HAP-1 (cell line): Measurements from ENCODE around the gene DRD1.
A peak's percentile ranks its signal among the peaks of the same experiment; 100 is the strongest.

Experiments
- DNase-seq, 2 experiments: peaks; one replicate each; pipeline ENCODE4 v3.0.0-alpha.2; 2016 to 2020; ENCODE audit warnings: low spot score in 2 of 2
- H3K27me3 ChIP-seq: fragments of 250-450 bp; sonication (Bioruptor Pico); 2 replicates; pipeline ENCODE4 v1.5.1; 2020; ENCODE audit warnings: low read depth, mild to moderate bottlenecking, moderate library complexity
- H3K36me3 ChIP-seq: fragments of 250-450 bp; sonication (Bioruptor Pico); replicated peaks from 2 replicates; pipeline ENCODE4 v1.5.1; 2020; ENCODE audit warnings: mild to moderate bottlenecking
- H3K4me1 ChIP-seq: fragments of 250-450 bp; sonication (Bioruptor Pico); 2 replicates; pipeline ENCODE4 v1.5.1; 2020; ENCODE audit warnings: mild to moderate bottlenecking
- H3K4me3 ChIP-seq: fragments of 250-450 bp; sonication (Bioruptor Pico); 2 replicates; pipeline ENCODE4 v1.5.1; 2020; ENCODE audit warnings: mild to moderate bottlenecking, moderate library complexity
- H3K9me3 ChIP-seq: fragments of 250-450 bp; sonication (Bioruptor Pico); 2 replicates; pipeline ENCODE4 v1.5.1; 2020; ENCODE audit warnings: mild to moderate bottlenecking, moderate library complexity
- in situ Hi-C: fragments of 300-500 bp; cut with MboI; formaldehyde crosslinking; loops from 3 replicates; pipeline ENCODE4 v1.14.3; 2020; ENCODE audit warnings: low sequenced_read_pairs, inconsistent platforms, mixed read lengths

DRD1 gene

DNA sequence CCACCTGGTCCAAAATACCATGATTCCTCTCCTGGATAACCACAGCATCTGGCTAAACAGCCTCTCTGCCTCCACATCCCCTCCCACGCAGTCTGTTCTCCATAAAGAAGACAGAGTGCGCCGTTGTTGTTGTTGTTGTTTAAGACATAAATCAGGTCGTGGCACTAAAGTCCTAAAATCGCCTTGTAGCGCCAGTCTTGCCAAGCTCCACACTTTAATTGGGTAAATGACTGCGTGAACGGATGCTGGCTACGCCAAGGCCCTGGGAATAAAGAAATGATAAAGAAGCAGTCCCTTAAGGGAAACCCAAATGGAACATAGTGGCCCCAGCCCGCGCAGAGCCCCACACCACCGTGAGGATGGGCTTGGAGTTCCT, 34.0 kb upstream of the DRD1 start:
- H3K9me3 ChIP-seq = no peaks in the 10 kb centered on the region
- in situ Hi-C loops = no loop called here
- DNase-seq = no peak

DNA sequence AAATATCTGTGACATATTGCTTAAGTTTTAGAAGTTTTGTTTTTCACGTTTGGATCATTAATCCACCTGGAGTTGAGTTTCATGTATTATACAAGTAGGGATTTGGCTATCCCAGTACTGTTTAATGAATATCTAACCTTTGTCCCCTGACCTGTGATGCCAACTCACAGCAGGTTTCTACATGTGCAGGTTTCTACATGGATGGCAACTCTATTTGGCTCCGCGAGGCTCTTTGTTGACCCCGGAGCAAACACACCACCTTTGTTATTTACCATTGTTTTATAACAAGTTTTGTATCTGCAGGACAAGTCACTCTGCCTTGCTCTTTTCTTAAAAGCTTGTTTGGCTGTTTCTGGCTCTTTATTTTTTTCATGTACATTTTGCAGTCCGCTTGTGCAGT, 33.5 kb upstream of the DRD1 start:
- H3K27me3 ChIP-seq = peaks cover 4% of the 10 kb centered on the region

More for the DNA sequence above, 34.0 kb upstream of the DRD1 start:
- Histone ChIP-seq H3K27me3 (peaks cover 4% of the 10 kb centered on the region), H3K36me3 (peaks cover 33% of the 10 kb centered on the region), H3K4me3 (peak overlapping the region; percentile 78), H3K4me1 (peaks cover 9% of the 10 kb centered on the region)

DNA sequence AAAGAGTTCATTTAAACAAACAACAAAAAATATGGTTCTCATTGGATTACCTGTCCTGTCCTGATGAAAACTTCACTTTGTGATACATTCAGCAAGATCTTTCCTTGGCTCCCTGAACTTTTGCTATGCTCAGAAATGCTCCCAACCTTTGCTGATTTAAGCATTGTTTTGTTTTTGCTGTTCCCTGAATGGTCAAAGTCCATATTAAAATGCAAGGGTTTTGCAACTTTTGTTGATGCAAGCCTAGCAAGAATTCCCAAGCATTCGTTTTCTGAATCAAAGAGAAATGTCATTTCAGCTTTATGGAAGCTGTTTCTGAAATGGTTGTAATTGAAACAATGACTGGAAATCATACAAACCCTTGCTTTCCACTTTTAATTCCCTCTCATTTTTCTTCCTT, 31.3 kb upstream of the DRD1 start:
- Histone ChIP-seq H3K4me1 (peaks cover 15% of the 10 kb centered on the region), H3K27me3 (peaks cover 4% of the 10 kb centered on the region), H3K4me3 (no peak overlapping the region), H3K9me3 (no peaks in the 10 kb centered on the region), H3K36me3 (peaks cover 9% of the 10 kb centered on the region; the same call in 1 of the 2 replicates)
- no peak for DNase-seq
- in situ Hi-C loops = no loop called here

More for the DNA sequence above, 33.5 kb upstream of the DRD1 start:
- Histone ChIP-seq H3K4me3 (no peak overlapping the region), H3K9me3 (no peaks in the 10 kb centered on the region), H3K36me3 (peaks cover 30% of the 10 kb centered on the region), H3K4me1 (peaks cover 9% of the 10 kb centered on the region)
- in situ Hi-C loops = no loop called here
- no peak for DNase-seq

DNA sequence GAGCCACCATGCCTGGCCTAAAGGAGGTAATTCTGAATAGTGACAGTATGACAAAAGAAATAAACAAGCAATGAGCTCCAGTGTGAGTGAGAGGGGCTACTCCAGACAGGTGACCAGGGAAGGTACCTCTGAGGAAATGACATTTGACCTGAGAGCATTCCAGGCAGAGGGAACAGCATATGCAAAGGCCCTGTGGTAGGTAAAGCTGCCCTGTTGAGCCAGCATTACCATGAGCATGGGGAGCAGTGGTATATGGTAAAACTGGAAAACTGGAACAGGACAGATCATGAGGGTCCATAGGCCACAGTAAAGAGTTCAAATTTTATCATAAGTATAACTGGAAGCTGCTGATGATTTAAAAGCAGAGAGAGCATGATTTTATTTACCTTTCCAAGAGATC, 28.4 kb upstream of the DRD1 start:
- no peaks in the 10 kb centered on the region for H3K9me3 ChIP-seq
- in situ Hi-C loops = no loop called here
- H3K36me3 ChIP-seq = no peaks in the 10 kb centered on the region
- H3K4me1 ChIP-seq = peaks cover 8% of the 10 kb centered on the region
- H3K4me3 ChIP-seq = no peak overlapping the region
- no peak for DNase-seq
- H3K27me3 ChIP-seq = peaks cover 7% of the 10 kb centered on the region

DNA sequence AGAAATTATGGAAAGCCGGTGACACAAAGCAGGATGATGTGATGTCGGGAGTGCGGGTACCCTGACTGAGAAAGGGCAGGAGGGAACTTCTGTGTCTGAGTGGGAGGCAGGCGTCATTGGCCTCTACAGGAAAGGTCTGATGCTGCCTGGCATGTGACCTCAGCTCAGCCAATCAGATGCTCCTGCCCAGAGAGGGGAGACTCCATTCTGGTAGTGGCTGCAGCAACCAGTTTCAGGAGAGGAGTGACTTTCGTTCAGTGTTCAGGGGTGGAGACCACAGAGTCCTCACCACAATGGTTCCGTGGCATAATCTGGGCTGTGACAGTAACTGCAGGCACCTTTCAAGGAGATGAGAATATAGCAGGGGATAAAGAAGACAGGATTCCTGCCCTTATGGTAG, 27.6 kb upstream of the DRD1 start:
- Histone ChIP-seq H3K36me3 (no peaks in the 10 kb centered on the region), H3K4me1 (peaks cover 8% of the 10 kb centered on the region), H3K27me3 (peaks cover 13% of the 10 kb centered on the region), H3K9me3 (no peaks in the 10 kb centered on the region), H3K4me3 (no peak overlapping the region)
- peak in 1 of 2 experiments; percentile 20 for DNase-seq
- in situ Hi-C loops = no loop called here

DNA sequence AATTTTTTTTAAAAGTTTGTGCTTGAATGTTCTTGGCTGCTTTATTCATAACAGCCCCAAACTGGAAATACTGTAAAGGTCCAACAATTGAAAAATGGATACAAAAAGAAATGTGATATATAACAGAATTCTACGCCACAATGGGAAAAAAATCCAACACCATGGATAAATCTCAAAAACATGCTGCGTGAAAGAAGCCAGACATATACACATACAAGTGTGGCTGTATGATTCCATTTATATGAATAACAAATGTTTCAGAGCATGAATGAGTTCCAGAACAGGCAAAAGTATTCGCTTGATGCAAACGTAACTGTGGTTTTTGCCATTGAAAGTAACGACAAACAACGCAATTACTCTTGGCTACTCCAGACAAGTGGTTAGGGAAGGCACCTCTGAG, 27.2 kb upstream of the DRD1 start:
- no peaks in the 10 kb centered on the region for H3K36me3 ChIP-seq
- DNase-seq = no peak
- peaks cover 11% of the 10 kb centered on the region for H3K27me3 ChIP-seq
- no peak overlapping the region for H3K4me3 ChIP-seq
- H3K9me3 ChIP-seq = no peaks in the 10 kb centered on the region
- in situ Hi-C loops = no loop called here
- peaks cover 8% of the 10 kb centered on the region for H3K4me1 ChIP-seq

DNA sequence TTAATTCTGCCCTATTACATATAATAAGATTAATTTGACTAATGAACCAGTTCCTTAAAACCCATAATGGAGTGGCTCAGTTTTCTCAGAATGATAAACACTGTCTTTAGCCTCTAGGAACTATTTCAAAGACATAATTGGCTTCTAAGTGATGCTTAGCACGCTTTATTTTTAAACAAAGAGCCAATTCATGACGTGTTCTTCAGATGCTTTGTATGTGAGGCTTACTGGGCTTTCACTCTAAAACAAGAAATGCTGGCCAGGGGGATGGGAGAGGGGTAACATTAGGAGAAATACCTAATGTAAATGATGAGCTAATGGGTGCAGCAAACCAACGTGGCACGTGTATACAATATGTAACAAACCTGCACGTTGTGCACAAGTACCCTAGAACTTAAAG, 26.8 kb upstream of the DRD1 start:
- Histone ChIP-seq H3K27me3 (peaks cover 11% of the 10 kb centered on the region), H3K4me1 (peaks cover 8% of the 10 kb centered on the region), H3K36me3 (no peaks in the 10 kb centered on the region), H3K4me3 (no peak overlapping the region), H3K9me3 (no peaks in the 10 kb centered on the region)
- in situ Hi-C loops = no loop called here
- peak in 1 of 2 experiments; percentile 11 for DNase-seq

DNA sequence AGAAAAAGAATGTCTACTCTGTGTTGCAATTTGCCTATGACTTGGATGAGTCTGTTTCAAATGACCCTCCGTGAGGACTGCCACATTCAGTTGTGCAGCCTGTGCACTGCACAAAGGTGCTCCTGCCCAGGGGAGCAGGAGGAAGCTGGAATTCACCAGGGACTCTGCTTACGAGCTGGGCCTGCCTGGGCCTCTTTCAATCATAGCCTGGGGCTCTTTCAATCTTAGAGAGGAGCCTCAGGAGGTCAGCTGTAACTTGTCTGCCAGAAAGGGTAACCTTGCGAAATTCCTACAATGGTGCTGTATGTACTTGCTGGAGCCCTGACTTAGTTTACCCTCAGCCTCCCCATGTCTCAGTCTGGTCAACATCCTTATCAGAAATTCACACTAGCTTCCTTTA, 25.9 kb upstream of the DRD1 start:
- Histone ChIP-seq H3K27me3 (peaks cover 11% of the 10 kb centered on the region), H3K4me3 (no peak overlapping the region)

DNA sequence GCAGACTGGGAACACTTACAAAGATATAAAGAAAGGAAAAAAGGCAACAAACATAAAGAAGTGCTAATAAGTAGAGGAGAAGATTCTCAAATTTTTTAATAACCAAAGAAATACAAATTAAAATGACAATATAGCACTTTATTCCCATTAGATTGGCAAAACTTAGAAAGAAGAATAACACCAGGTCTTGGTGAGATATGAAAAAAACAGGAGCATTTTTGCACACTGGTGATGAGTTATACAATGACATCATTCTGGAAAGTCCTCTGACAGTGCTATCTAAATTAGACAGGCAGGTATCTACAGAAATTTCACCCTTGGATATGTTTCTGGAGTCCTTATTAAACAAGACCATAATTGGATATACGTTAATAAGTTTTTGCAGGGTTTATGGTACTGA, 24.9 kb upstream of the DRD1 start:
- peaks cover 8% of the 10 kb centered on the region for H3K4me1 ChIP-seq
- no peak overlapping the region for H3K4me3 ChIP-seq
- in situ Hi-C loops = no loop called here
- no peaks in the 10 kb centered on the region for H3K9me3 ChIP-seq
- H3K36me3 ChIP-seq = no peaks in the 10 kb centered on the region
- DNase-seq = no peak
- peaks cover 11% of the 10 kb centered on the region; the same call in 1 of the 2 replicates for H3K27me3 ChIP-seq

More for the DNA sequence above, 25.9 kb upstream of the DRD1 start:
- in situ Hi-C loops = no loop called here
- peaks cover 8% of the 10 kb centered on the region for H3K4me1 ChIP-seq
- DNase-seq = no peak
- no peaks in the 10 kb centered on the region for H3K36me3 ChIP-seq
- H3K9me3 ChIP-seq = no peaks in the 10 kb centered on the region

DNA sequence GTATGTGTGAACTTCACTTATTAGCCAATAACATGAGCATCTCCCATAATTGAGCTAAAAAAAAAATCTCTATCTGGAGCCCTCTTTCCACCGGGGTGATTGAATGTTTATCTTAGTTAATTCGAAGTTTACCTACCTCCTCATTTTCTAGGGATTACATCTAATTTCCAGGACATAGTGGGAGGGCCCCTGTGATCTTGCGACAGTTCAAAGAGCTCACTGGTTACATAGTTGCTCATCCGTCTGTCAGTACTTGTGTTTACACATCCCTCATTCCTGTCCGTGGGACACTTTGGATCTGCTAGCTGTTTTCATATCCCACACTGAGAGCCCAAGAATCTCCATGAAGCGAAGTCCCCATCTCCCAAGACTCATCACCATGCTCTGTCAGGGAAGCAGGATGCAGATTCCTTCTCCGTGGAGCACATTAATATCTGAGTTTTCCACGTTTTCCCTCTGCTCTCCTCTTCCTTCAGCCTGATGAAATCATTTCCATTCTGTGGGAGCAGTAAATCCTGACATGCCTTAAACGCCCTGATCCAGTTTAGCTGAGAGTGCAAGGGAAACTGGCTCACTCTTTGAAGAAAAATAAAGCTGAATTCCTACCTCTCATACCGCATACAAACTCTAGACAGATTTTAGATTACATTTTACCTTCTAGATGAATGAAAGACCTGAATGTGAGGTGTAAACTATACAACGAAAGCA, 24.2 kb upstream of the DRD1 start:
- in situ Hi-C loops = no loop called here
- no peak for DNase-seq

DNA sequence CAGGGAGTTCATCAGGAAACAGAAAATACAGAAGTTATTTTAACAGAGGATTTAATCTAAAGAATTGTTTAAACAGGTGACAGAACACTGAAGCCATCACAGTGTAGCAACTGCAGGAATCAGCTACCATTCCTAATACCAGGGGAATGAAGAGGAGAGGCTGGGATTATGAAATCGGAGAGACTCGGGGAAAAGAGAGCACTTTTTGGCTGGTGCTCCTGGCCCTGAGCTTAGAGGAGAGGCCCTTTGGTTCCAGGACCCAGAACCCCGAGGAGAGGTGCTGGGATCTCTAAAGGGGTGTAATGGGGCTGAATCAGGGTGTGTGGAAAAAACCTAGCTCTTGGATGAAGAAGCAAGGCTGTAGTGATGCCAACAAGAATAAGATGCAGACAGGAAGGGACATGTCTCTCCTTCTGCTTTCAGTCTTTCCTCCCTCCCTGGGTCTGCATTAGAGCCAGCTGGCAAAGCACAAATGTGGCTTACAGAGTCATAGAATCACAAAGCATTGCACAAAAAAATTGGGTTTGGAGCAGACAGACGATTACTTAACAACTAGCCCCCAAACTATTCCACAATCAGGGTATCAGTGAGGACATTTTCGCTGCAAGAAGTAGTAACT, 22.8 kb upstream of the DRD1 start:
- in situ Hi-C loops = no loop called here
- Histone ChIP-seq H3K4me1 (peaks cover 8% of the 10 kb centered on the region), H3K4me3 (no peak overlapping the region), H3K9me3 (no peaks in the 10 kb centered on the region), H3K36me3 (no peaks in the 10 kb centered on the region), H3K27me3 (peaks cover 16% of the 10 kb centered on the region)
- DNase-seq = no peak

More for the DNA sequence above, 24.2 kb upstream of the DRD1 start:
- H3K4me1 ChIP-seq = peaks cover 8% of the 10 kb centered on the region
- H3K4me3 ChIP-seq = no peak overlapping the region
- peaks cover 14% of the 10 kb centered on the region for H3K27me3 ChIP-seq
- H3K9me3 ChIP-seq = no peaks in the 10 kb centered on the region
- no peaks in the 10 kb centered on the region for H3K36me3 ChIP-seq

DNA sequence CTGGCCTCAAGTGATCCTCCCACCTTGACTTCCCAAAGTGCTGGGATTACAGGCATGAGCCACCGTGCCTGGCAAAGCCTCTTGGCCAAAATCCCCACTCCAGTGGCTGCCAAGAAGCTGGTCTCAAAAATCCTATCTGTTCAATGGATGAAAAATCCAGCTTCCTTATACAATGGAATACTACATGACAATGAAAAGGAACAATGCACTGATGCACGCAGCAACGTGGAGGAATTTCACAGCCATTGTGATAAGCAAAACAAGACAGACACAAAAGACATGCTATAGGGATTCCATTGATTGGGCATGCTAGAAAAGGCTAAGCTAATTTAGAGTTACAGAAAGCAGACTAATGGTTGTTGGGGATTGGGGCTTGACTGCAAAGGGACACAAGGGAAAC, 21.3 kb upstream of the DRD1 start:
- Histone ChIP-seq H3K27me3 (peaks cover 16% of the 10 kb centered on the region), H3K4me1 (no peaks in the 10 kb centered on the region; the same call in 1 of the 2 replicates), H3K9me3 (no peaks in the 10 kb centered on the region), H3K36me3 (no peaks in the 10 kb centered on the region), H3K4me3 (no peak overlapping the region)
- DNase-seq = no peak
- in situ Hi-C loops = no loop called here

DNA sequence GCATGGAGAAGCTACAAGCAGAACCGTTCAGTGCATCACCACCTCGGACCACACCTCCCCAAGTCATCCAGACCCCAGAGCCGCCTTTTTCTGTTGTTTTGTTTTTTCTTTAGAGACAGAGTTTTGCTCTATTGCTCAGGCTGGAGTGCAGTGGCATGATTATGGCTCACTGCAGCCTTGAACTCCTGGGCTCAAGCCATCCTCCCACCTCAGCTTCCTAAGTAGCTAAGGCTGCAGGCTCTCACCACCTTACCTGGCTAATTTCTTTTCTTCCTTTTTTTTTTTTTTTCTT, 20.9 kb upstream of the DRD1 start:
- Histone ChIP-seq H3K27me3 (peaks cover 16% of the 10 kb centered on the region), H3K4me1 (no peaks in the 10 kb centered on the region), H3K9me3 (no peaks in the 10 kb centered on the region), H3K4me3 (no peak overlapping the region), H3K36me3 (no peaks in the 10 kb centered on the region)
- DNase-seq = no peak
- in situ Hi-C loops = no loop called here

DNA sequence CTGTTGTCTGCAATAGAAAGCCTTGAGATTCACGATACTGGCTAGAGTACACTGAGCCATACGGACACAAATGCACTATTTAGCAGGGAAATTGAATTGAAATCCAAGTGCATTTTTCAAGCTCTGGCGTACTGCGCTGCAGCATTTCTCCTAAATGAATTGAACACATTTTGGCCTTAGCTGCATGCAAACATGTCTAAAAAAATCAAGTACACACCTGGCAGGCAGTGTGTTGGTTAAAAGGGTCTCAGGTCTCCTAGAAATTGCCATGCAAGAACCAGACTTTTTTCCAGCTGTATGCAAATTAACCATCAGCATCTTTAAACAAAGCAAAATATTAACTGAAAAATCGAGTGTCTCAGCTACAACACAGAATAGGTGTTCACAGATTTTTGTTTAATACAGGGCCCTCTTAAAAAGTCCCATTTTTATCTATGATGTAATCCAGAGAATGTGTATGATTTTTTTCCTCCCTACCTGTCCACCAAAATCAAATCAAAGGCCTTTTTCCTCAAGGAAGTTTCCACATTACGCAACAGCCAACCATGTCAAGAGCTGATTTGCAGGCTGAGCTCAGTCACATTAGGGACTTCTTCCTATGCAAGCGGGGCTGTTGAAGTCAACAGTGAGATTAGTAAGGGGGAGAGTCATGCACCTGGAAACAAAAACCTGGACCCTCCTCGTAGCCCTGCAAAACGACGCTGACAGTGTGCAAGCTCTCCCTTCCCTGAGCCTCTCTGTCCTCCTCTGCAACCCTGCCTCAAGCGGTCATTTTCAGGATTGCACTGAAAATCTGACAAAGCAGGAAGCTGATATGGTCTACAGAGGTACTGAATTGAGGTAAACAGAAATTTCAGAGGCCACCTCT, 20.3 kb upstream of the DRD1 start:
- DNase-seq = peak; percentile 30 to 79
- H3K9me3 ChIP-seq = no peaks in the 10 kb centered on the region
- H3K27me3 ChIP-seq = peaks cover 16% of the 10 kb centered on the region
- in situ Hi-C loops = no loop called here
- H3K4me1 ChIP-seq = no peaks in the 10 kb centered on the region
- no peak overlapping the region for H3K4me3 ChIP-seq
- H3K36me3 ChIP-seq = no peaks in the 10 kb centered on the region
